Caco-2 (cell line): ENCODE measurements around the gene CUEDC2. TPM values are rescaled to one million over a fixed set of nuclear protein-coding genes. Genes with fewer than 3 reads are reported as not detected.

Experiments used
- BruUV-seq: library from RNA; stranded (reverse); fragments of 400-500 nt; replicated peaks from 2 replicates; lab custom pipeline; 2021; lab: Mats Ljungman, UMichigan
- CTCF ChIA-PET: fragments of 300-600 bp; sonication (Branson Sonifier 250); formaldehyde crosslinking; loops from one replicate; lab custom pipeline; 2022; ENCODE audit warnings: antibody characterized with exemption; lab: Charles Lee
- POLR2A ChIA-PET: fragments of 300-600 bp; sonication (Branson Sonifier 250); formaldehyde crosslinking; loops from one replicate; lab custom pipeline; 2022; ENCODE audit warnings: antibody characterized with exemption; lab: Charles Lee
- DNase-seq, 2 experiments: peaks; one replicate each; pipeline versions ENCODE4 v3.0.0 to v3.0.0-alpha.2; 2020 to 2022
- H3K27me3 ChIP-seq: replicated peaks from 2 replicates; pipeline ENCODE4 v1.6.0; 2011; ENCODE audit warnings: low read length; ENCODE audit not compliant: control insufficient read depth, insufficient read depth
- H3K36me3 ChIP-seq: 2 replicates; pipeline ENCODE4 v1.5.1; 2011; ENCODE audit warnings: low read length; ENCODE audit not compliant: control insufficient read depth, insufficient read depth
- H3K4me1 ChIP-seq: fragments of 250-450 bp; sonication (Bioruptor Pico); 2 replicates; pipeline ENCODE4 v1.5.1; 2020; ENCODE audit warnings: mild to moderate bottlenecking
- H3K4me3 ChIP-seq: 2 replicates; pipeline ENCODE4 v1.5.1; 2011; ENCODE audit warnings: low read depth, mild to moderate bottlenecking, control low read depth, low read length
- H3K9me3 ChIP-seq: fragments of 250-450 bp; sonication (Bioruptor Pico); 2 replicates; pipeline ENCODE4 v1.5.1; 2020; ENCODE audit warnings: mild to moderate bottlenecking, moderate library complexity
- H3K27ac Mint-ChIP-seq: one replicate; pipeline ENCODE4 v1.8.0; 2022; ENCODE audit warnings: mixed read lengths; ENCODE audit not compliant: unreplicated experiment
- H3K27me3 Mint-ChIP-seq: one replicate; pipeline ENCODE4 v1.8.0; 2022; ENCODE audit warnings: mixed read lengths; ENCODE audit not compliant: insufficient read depth, unreplicated experiment
- H3K36me3 Mint-ChIP-seq: one replicate; pipeline ENCODE4 v1.8.0; 2022; ENCODE audit warnings: mild to moderate bottlenecking, mixed read lengths; ENCODE audit not compliant: insufficient read depth, unreplicated experiment
- H3K4me1 Mint-ChIP-seq: one replicate; pipeline ENCODE4 v1.8.0; 2022; ENCODE audit warnings: low read depth, mixed read lengths; ENCODE audit not compliant: unreplicated experiment
- H3K4me3 Mint-ChIP-seq: one replicate; pipeline ENCODE4 v1.8.0; 2022; ENCODE audit warnings: mild to moderate bottlenecking, moderate library complexity, mixed read lengths; ENCODE audit not compliant: unreplicated experiment
- H3K9me3 Mint-ChIP-seq: one replicate; pipeline ENCODE4 v1.8.0; 2022; ENCODE audit warnings: mixed read lengths; ENCODE audit not compliant: unreplicated experiment
- CTCF ChIP-seq, 2 experiments: fragments of 200-600 bp in 1 of 2; IDR thresholded peaks; 1 replicate in 1 of 2; 2 replicates in 1 of 2; pipeline versions ENCODE4 v1.5.1 to v1.8.0; 2011 to 2022; ENCODE audit warnings: antibody characterized with exemption in 1 of 2, control low read depth in 1 of 2, inconsistent platforms in 1 of 2, low read depth in 1 of 2, low read length in 1 of 2, mild to moderate bottlenecking in 1 of 2, moderate library complexity in 1 of 2; ENCODE audit not compliant: insufficient read depth in 1 of 2, severe bottlenecking in 1 of 2, unreplicated experiment in 1 of 2
- intact Hi-C: fragments of 100-400 bp; cut with micrococcal nuclease; formaldehyde crosslinking; loops from one replicate; pipeline ENCODE4 v1.10.0; 2022; ENCODE audit not compliant: unreplicated experiment
- microRNA-seq: library from miRNA; unstranded; fragments of <30 nt; microRNA quantifications from one replicate; pipeline ENCODE4 v1.2.0, GENCODE V29; 2022
- total RNA-seq: library from RNA; stranded (reverse); gene quantifications from 2 replicates; pipeline ENCODE4 v1.2.3, GENCODE V29; 2022

Gene CUEDC2
- total RNA-seq, 1 experiment from 2014 or later = 32.1 TPM

DNA sequence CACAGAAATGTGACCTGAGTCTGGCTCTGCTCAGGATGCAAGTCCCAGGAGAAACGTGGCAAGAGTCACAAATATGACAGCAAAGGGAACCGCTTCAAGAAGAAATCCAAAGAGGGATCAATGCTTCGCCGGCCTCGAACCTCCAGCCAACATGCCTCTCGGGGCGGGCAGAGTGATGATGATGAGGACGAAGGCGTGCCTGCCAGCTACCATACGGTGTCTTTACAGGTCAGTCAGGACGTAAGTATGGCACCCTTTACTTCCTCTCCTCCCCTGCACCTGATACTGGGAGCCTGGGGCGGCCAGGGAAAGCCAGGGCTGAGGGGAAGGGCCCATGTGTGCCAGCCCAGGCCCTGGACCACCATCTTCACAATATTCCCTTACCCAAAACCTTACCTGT is 55.5 kb downstream of the CUEDC2 start:
- H3K9me3 Mint-ChIP-seq = no peaks in the 10 kb centered on the region
- Histone ChIP-seq H3K27me3 (no peaks in the 10 kb centered on the region), H3K4me1 (no peaks in the 10 kb centered on the region), H3K9me3 (no peaks in the 10 kb centered on the region), H3K36me3 (peaks cover 6% of the 10 kb centered on the region), H3K4me3 (no peak overlapping the region)
- DNase-seq = no peak
- H3K27me3 Mint-ChIP-seq = no peaks in the 10 kb centered on the region
- intact Hi-C loops = no loop called here
- no TSS peak for BruUV-seq
- peaks cover 80% of the 10 kb centered on the region for H3K36me3 Mint-ChIP-seq
- no peaks in the 10 kb centered on the region for H3K4me1 Mint-ChIP-seq
- no peak for TF ChIP-seq CTCF (IDR thresholded peaks at IDR 0.05; ENCODE audit: insufficient read depth in 1 of 2, low read depth in 1 of 2, low read length in 1 of 2, severe bottlenecking in 1 of 2, unreplicated experiment in 1 of 2)
- ChIA-PET POLR2A (no interaction called here), CTCF (no interaction called here)
- no peak overlapping the region for H3K27ac Mint-ChIP-seq
- H3K4me3 Mint-ChIP-seq = no peak overlapping the region

DNA sequence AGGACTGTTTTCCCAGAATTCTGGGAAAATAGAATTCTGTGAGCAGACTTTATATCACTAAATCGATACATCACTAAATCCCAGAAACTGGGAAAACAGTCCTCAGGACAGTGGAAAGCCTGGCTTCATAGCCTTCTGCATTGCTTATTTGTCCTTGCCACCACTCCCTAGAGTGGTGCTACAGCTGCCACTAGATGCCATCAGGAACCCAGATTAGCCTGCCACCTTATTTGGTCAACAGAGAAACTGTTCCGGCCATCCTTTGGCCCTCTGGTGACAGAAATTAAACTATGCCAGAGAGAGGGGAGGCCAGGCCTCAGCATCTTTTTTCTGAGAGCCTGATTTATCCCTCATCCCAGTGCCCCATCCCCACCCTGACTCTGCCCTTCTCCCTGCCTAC is 56.5 kb downstream of the CUEDC2 start:
- Mint-ChIP-seq H3K9me3 (no peaks in the 10 kb centered on the region), H3K4me3 (no peak overlapping the region), H3K27me3 (no peaks in the 10 kb centered on the region), H3K27ac (no peak overlapping the region), H3K4me1 (no peaks in the 10 kb centered on the region), H3K36me3 (peaks cover 80% of the 10 kb centered on the region)
- no peak for TF ChIP-seq CTCF (IDR thresholded peaks at IDR 0.05; ENCODE audit: insufficient read depth in 1 of 2, low read depth in 1 of 2, low read length in 1 of 2, severe bottlenecking in 1 of 2, unreplicated experiment in 1 of 2)
- ChIA-PET POLR2A (interaction anchor here (0.6 kb wide), 1 partner anchor 1840 kb away, joined by 3 read pairs; the partner anchor contains the start of gene HIF1AN), CTCF (interaction anchor here (0.6 to 1.5 kb wide), 2 partner anchors 18 to 800 kb away, joined by 3 read pairs; no protein-coding TSS in a partner anchor)
- DNase-seq = no peak
- Histone ChIP-seq H3K36me3 (peaks cover 7% of the 10 kb centered on the region), H3K27me3 (no peaks in the 10 kb centered on the region), H3K9me3 (no peaks in the 10 kb centered on the region), H3K4me3 (no peak overlapping the region), H3K4me1 (no peaks in the 10 kb centered on the region)
- no TSS peak for BruUV-seq
- intact Hi-C loops = no loop called here

DNA sequence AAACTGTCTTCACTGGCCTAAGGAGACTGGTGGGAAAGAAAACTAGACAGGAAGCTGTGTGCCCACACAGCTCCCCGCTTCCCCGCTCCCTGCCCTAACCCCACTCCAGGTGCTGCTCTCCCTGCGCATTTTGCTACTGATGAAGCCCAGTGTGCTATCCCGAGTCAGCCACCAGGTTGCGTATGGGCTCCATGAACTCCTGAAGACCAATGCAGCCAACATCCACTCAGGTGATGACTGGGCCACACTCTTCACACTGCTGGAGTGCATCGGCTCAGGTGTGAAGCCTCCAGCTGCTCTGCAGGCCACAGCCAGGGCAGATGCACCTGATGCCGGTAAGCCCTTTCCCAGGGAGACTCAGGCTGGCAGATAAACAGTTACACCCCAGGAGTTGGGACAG is 57.1 kb downstream of the CUEDC2 start:
- intact Hi-C loops = no loop called here

More for the DNA sequence above, 57.1 kb downstream of the CUEDC2 start:
- Mint-ChIP-seq H3K27me3 (no peaks in the 10 kb centered on the region), H3K4me1 (no peaks in the 10 kb centered on the region), H3K4me3 (no peak overlapping the region), H3K27ac (no peak overlapping the region), H3K9me3 (peaks cover 3% of the 10 kb centered on the region), H3K36me3 (peaks cover 80% of the 10 kb centered on the region)
- no TSS peak for BruUV-seq
- CTCF ChIA-PET = interaction anchor here (0.6 to 1.5 kb wide), 2 partner anchors 18 to 800 kb away, joined by 3 read pairs; no protein-coding TSS in a partner anchor
- Histone ChIP-seq H3K4me3 (no peak overlapping the region), H3K9me3 (peaks cover under 1% of the 10 kb centered on the region; the same call in 1 of the 2 replicates), H3K27me3 (no peaks in the 10 kb centered on the region), H3K4me1 (no peaks in the 10 kb centered on the region), H3K36me3 (peaks cover 13% of the 10 kb centered on the region)
- POLR2A ChIA-PET = no interaction called here
- peak in 1 of 2 experiments; percentile 38 for DNase-seq
- TF ChIP-seq CTCF (IDR thresholded peaks at IDR 0.05; ENCODE audit: insufficient read depth in 1 of 2, low read depth in 1 of 2, low read length in 1 of 2, severe bottlenecking in 1 of 2, unreplicated experiment in 1 of 2) = peak; percentile 18 to 25

Small RNAs within 50 kb of the gene (microRNA-seq; reads per million reads assigned to microRNA genes)
- gene MIR146B = 648 reads per million, percentile 84 among the genes with 10 or more reads in this experiment

Other genes with a start within 250 kb of the CUEDC2 start
- 1.4 and 2.2 TPM in 2 replicates for gene ELOVL3, start 206.3 kb downstream of the CUEDC2 start, total RNA-seq
- not detected in 2 replicates for gene PITX3, start 191.1 kb downstream of the CUEDC2 start, total RNA-seq
- gene GBF1, start 187.0 kb downstream of the CUEDC2 start, total RNA-seq = 69.1 and 69.8 TPM in 2 replicates
- gene NFKB2, start 36.9 kb downstream of the CUEDC2 start, total RNA-seq = 35.1 and 36.5 TPM in 2 replicates
- 2.8 and 3.8 TPM in 2 replicates for gene PSD, start 13.8 kb downstream of the CUEDC2 start, total RNA-seq
- 7.9 and 8.6 TPM in 2 replicates for gene FBXL15, start 11.7 kb downstream of the CUEDC2 start, total RNA-seq
- 0.82 and 0.86 TPM in 2 replicates for gene C10orf95, start 19.0 kb upstream of the CUEDC2 start, total RNA-seq
- 65.9 and 69.7 TPM in 2 replicates for gene ACTR1A, start 70.1 kb upstream of the CUEDC2 start, total RNA-seq
- 10.6 and 11.4 TPM in 2 replicates for gene SUFU, start 71.4 kb upstream of the CUEDC2 start, total RNA-seq
- gene TRIM8, start 211.9 kb upstream of the CUEDC2 start, total RNA-seq = 40.9 and 44.4 TPM in 2 replicates